GM21423 (cell line): ENCODE results near the gene LDLRAP1.
"Not testable (repeated sequence)": the region's sequence is repeated elsewhere in the genome, so short reads cannot be mapped to it uniquely, and the experiment has no call there.

Source experiments
- ATAC-seq: cut with Tn5 transposase; IDR thresholded peaks from one replicate; pipeline ENCODE4 v1.9.1; 2021; ENCODE audit warnings: mild to moderate bottlenecking, moderate library complexity; ENCODE audit not compliant: unreplicated experiment

The LDLRAP1 gene

GRCh38 chr1:25573591-25573930 lies 30.2 kb downstream of the LDLRAP1 start:
- ATAC-seq, result no peak

- ATAC-seq, result no peak
Observed at GRCh38 chr1:25573961-25574360, 30.6 kb downstream of the LDLRAP1 start.

GRCh38 chr1:25575191-25575590 lies 31.8 kb downstream of the LDLRAP1 start:
- ATAC-seq, result no peak

- no peak for ATAC-seq
Observed at GRCh38 chr1:25576459-25577133, 33.2 kb downstream of the LDLRAP1 start.

- no peak for ATAC-seq
Observed at GRCh38 chr1:25577134-25577920, 33.9 kb downstream of the LDLRAP1 start.

GRCh38 chr1:25579292-25580252 lies 36.2 kb downstream of the LDLRAP1 start:
- no peak for ATAC-seq

GRCh38 chr1:25580927-25581326 lies 37.5 kb downstream of the LDLRAP1 start:
- ATAC-seq, result no peak

GRCh38 chr1:25581764-25582163 lies 38.4 kb downstream of the LDLRAP1 start:
- ATAC-seq, result no peak

- no peak for ATAC-seq
Observed at GRCh38 chr1:25583519-25584370, 40.3 kb downstream of the LDLRAP1 start.

- no peak for ATAC-seq
Observed at GRCh38 chr1:25586181-25586588, 42.8 kb downstream of the LDLRAP1 start.

GRCh38 chr1:25587290-25587689 lies 43.9 kb downstream of the LDLRAP1 start:
- no peak for ATAC-seq

- ATAC-seq, result not testable (repeated sequence)
Observed at GRCh38 chr1:25588224-25588623, 44.8 kb downstream of the LDLRAP1 start.

GRCh38 chr1:25588786-25589185 lies 45.4 kb downstream of the LDLRAP1 start:
- ATAC-seq, result not testable (repeated sequence)

GRCh38 chr1:25590096-25590824 lies 46.9 kb downstream of the LDLRAP1 start:
- no peak for ATAC-seq

GRCh38 chr1:25593861-25594260 lies 50.5 kb downstream of the LDLRAP1 start:
- ATAC-seq, result no peak

- no peak for ATAC-seq
Observed at GRCh38 chr1:25594971-25595370, 51.6 kb downstream of the LDLRAP1 start.

GRCh38 chr1:25596641-25597040 lies 53.2 kb downstream of the LDLRAP1 start:
- not testable (repeated sequence) for ATAC-seq

GRCh38 chr1:25598879-25599278 lies 55.5 kb downstream of the LDLRAP1 start:
- ATAC-seq, result no peak

- no peak for ATAC-seq
Observed at GRCh38 chr1:25599969-25600610, 56.7 kb downstream of the LDLRAP1 start.
